SKM-1 (cell line): ENCODE measurements around the gene SHMT2.

Experiments used
- DNase-seq: peaks from one replicate; lab custom pipeline; 2025; ENCODE audit not compliant: unreplicated experiment; lab: John Stamatoyannopoulos, UW

The SHMT2 gene

GRCh38 chr12:57225680-57226210 is 3.8 kb upstream of the SHMT2 start:
- DNase-seq: no peak

- no peak for DNase-seq
Observed at GRCh38 chr12:57226588-57227314, 2.8 kb upstream of the SHMT2 start.

DNA sequence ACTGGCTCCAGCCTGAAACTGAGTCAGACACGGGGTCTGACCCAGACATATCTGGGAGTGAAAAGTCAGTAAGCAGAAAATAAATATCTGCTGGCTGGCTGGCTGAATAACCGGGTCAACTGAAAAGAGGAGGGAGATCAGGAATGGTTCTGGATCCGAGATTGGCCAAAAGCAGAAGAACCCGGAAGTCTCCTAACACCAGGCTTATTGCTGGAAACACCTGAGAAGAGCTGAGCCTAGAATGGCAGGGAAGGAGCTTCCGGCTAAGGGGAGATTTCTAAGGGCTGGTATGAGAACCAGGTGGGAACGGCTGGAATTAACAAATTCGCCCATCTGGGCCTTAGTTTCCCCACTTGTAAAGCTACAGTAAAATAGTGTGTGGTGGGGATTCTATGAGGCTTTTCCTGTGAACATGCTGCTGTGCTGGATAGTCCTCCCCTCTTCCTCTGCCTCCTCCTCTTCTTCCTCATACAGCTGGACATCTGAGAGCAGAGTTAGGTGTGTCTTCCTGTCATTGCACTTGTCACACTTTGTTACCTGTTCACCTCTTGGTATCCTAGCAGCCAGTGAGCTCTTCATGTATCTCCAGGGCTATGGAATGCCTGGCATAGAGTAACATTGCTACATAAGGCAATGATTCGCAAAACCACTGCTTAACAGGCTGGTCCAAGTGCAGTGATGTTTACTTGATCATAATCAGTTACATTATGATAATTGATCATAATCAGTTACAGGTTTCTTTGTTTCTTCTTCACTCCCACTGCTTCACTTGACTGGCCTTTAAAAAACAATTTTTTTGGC is 2.0 kb upstream of the SHMT2 start:
- no peak for DNase-seq

DNA sequence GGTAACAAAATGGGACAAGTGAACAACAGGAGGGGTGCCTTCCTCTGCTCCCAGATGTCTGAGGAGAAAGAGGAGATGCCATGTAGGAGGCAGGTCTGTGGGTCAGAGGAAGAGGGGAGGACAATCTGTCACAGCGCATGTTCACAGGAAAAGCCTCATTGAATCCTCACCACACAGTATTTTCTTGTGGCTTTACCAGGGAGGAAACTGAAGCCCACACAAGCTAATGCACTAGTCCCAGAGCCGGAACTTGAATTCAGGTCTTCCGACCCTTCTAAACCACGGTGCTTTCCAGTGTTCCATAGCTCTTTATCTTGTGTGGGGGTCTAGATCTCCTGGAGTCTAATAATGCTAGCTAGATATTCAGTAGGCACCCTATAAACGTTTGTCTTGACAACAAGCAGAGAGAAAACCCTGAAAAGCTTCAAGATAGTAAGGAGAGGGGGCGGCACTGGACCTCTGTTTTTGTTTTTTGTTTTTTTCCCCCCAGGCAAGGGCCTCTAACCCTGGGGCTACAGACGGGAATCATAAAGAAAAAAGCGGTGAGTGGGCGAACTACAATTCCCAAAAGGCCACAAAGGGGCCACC is 371 bp upstream of the SHMT2 start:
- no peak for DNase-seq

DNA sequence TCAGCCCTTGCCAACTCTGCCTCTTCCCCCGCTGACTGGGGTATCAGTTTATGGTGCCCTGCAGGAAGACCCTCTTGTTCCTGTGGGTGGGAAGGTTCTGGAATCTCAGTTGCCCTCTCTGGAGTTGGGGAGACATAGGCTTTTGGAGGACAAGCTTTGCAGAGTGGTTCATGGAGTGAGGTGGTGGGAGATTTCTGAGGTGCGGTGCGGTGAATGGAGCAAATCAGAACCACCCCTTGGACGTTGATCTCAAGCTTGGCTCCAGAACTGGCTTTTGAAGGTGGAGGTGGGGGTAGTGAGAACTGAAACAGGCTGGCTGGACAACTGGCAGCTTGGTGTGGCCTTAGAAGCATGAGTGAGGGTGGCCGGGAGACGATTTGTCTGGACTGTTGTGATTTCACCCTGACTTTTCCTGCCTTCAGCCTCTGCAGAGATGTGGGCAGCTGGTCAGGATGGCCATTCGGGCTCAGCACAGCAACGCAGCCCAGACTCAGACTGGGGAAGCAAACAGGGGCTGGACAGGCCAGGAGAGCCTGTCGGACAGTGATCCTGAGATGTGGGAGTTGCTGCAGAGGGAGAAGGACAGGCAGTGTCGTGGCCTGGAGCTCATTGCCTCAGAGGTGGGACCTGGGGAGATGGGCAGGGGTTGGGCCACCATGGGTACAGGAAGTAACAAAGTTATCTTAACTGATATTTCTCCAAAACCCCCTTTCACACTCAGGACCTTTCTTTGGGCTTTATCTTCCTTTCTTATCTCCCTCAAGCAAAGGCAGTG is 1.1 kb downstream of the SHMT2 start:
- no peak for DNase-seq

DNA sequence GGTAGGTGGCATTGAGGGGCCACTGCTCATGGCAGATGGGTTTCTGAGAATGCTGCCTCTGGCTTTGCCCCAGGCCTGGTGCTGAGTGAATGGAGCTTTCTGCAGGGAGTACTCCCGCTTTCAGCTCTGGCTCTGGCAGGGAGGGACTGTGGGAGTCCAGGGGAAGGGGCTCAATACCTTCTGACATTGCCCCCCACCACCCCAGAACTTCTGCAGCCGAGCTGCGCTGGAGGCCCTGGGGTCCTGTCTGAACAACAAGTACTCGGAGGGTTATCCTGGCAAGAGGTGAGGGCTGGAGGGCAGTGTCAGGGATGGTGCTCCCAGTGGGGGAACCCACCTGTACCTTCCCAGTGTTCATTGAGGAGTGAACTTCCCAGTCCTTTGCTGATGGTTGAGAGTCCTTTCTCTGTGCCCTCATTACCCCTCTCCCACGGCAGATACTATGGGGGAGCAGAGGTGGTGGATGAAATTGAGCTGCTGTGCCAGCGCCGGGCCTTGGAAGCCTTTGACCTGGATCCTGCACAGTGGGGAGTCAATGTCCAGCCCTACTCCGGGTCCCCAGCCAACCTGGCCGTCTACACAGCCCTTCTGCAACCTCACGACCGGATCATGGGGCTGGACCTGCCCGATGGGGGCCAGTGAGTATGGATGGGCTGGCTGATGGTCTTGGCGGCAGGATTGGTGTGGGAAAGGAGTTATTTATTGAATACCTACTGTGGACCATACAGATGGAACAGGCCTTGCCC is 1.9 kb downstream of the SHMT2 start:
- no peak for DNase-seq

GRCh38 chr12:57232156-57232756 is 2.7 kb downstream of the SHMT2 start:
- DNase-seq: no peak

GRCh38 chr12:57233357-57234232 is 4.1 kb downstream of the SHMT2 start:
- DNase-seq: no peak

- no peak for DNase-seq
Observed at GRCh38 chr12:57234233-57234570, 4.7 kb downstream of the SHMT2 start.

GRCh38 chr12:57234571-57235016 is 5.1 kb downstream of the SHMT2 start:
- DNase-seq: no peak

DNA sequence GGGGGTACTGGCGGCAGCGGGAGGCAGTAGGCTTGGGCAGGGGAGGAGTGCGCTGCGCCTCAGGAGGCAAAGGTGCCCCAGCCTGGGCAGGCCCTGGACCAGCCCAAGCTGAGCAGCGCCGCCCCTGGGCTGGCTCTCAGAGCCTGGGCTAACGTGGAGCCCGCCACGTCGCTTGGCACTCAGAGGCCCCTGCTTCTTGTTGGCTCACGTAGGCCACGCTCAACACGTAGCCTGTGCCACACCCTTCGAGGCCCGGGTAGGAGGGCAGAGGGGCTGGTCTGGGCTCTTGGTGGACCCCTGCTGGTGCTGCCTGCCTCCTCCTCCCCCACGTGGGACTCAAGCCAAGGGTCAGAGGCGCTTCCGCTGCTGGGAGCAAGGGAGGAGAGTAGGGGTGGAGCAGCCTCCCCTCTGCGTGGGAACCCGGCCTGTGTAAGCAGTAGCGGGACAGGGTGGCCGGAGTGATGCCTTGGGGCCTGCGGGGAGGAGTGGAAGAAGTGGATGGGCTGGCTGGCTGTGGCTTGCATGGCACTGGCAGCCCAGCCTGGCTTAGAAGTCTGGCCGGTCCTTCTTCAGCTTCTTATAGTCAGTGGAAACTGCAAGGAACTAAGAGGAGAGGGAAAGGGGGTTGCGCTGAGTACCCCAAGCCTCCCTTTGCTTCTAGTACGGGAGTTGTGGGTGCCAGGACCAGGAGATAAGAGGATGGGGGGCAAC is 5.7 kb downstream of the SHMT2 start:
- no peak for DNase-seq

DNA sequence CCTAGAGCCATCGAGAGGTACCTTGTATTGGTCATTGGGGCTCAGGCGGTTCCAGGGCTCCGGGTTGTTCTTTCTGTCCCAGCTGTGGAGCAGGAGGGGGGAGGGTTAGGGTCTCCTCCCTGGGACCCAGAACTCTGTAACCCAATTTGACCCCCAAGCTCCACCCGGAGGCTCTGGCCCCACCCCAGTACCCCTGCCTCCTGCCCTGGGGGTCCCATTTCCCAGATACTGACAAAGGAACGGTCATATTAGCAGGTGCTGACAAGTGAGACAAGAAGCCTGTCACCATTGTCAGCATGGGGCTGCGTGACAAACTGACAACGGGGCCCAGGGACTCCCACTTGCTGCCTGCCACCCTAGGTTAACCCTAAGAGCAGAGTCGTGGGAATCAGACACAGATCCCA is 6.2 kb downstream of the SHMT2 start:
- no peak for DNase-seq

GRCh38 chr12:57236201-57236924 is 6.9 kb downstream of the SHMT2 start:
- DNase-seq: no peak

DNA sequence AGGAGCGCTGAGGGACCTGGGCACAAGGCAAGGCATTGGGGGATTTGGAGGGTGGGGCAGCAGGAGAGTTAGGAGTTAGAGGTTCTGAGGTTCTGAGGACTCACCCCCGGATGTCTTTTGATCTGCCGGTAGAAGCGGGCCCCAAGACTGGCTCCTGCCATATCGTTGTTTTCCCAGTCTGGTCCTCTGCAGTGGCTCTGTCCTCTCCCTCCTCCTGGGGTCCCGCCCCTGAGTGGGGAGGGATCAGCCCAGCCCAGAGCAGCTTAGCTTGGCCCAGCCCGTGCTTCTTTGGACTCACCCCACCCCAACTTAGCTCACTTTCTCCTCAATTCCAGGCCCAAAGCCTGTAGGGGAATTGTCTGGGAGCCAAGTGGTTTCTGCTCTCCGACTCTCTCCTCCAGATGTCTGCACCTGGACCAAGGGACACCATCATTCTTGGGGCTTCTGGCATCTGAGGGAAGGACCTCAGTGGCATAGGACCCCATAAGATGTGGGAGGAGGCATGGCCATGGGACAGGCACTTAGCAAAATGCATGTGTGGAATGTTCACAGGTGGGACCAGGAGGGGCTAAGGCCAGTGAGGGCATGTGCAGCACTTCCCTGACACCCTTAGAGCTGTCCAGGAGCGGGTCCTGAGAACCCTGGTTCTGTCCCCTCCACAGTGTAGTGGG is 7.5 kb downstream of the SHMT2 start:
- no peak for DNase-seq

- DNase-seq: no peak
Observed at GRCh38 chr12:57237596-57237931, 8.1 kb downstream of the SHMT2 start.

- DNase-seq: no peak
Observed at GRCh38 chr12:57237932-57238853, 8.7 kb downstream of the SHMT2 start.
